ENCODE results near the gene ST6GALNAC1. TPM values are rescaled to one million over a fixed set of nuclear protein-coding genes. Genes with fewer than 3 reads are reported as not detected.

The ST6GALNAC1 gene
- total and polyA plus RNA-seq, 2 of the 8 experiments (the other 6 are each of a cell fraction or from before 2014, with no cell fraction given), result not detected

DNA sequence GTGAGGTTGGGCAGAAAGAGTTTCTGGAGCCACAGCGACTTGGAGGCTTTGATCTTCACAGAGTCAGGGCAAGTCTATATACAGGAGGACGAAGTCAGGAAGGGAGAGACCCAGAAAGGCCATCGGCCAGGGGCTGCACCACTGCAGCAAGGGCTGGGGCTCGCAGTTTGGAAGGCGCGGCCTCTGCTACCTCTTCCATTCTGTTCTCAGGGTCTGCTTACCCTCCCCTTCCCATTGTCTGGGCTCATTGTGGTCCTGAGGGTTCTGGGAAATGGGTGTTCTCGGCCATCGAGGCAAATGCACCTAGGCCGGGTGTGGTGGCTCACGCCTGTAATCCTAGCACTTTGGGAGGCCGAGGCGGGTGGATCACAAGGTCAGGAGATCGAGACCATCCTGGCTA is 16.0 kb downstream of the ST6GALNAC1 start:
- Histone ChIP-seq H3K36me3 (ENCODE audit: control insufficient read depth in 2 of 4, insufficient read depth in 4 of 4, low read length in 3 of 4) (no peaks in the 10 kb centered on the region), H3K9me3 (ENCODE audit: insufficient read depth in 2 of 2, low read depth in 1 of 2, low read length in 1 of 2) (no peaks in the 10 kb centered on the region), H3K79me2 (ENCODE audit: control insufficient read depth in 1 of 2, insufficient read depth in 2 of 2, low read length in 2 of 2) (no peaks in the 10 kb centered on the region), H2BK15ac (ENCODE audit: low read length) (no peak overlapping the region), H3K79me1 (ENCODE audit: low read depth, low read length) (no peaks in the 10 kb centered on the region), H3K4me2 (ENCODE audit: insufficient read depth in 1 of 2, low read depth in 2 of 2, low read length in 2 of 2) (no peak overlapping the region), H4K20me1 (replicated peaks in 1 of 2; ENCODE audit: control insufficient read depth in 1 of 2, insufficient read depth in 2 of 2, low read length in 2 of 2) (peaks cover 0 to 2% of the 10 kb centered on the region in 2 experiments), H3K4me3 (ENCODE audit: extremely low read depth in 1 of 4, insufficient read depth in 2 of 4, low read depth in 3 of 4, low read length in 4 of 4) (no peak overlapping the region), H2BK20ac (ENCODE audit: low read length) (no peak overlapping the region), H3K23me2 (ENCODE audit: low read depth, low read length) (no peaks in the 10 kb centered on the region), H4K8ac (ENCODE audit: extremely low read depth, insufficient read depth, low read length) (no peak overlapping the region), H3K4me1 (replicated peaks in 1 of 4; ENCODE audit: control insufficient read depth in 3 of 4, insufficient read depth in 4 of 4, low read length in 3 of 4) (peaks cover 0 to 6% (median 1%) of the 10 kb centered on the region in 4 experiments; a peak in 3 of 7 replicates), H2BK5ac (ENCODE audit: low read depth, low read length) (no peak overlapping the region), H3K27ac (ENCODE audit: low read depth, low read length) (no peak overlapping the region), H3K9ac (replicated peaks in 1 of 4; ENCODE audit: extremely low read depth in 1 of 4, low read depth in 3 of 4, low read length in 3 of 4) (no peak overlapping the region), H4K91ac (replicated peaks; ENCODE audit: insufficient read length, low read length) (no peak overlapping the region), H3K56ac (replicated peaks; ENCODE audit: insufficient read length, low read depth, low read length) (no peak overlapping the region), H3K18ac (ENCODE audit: extremely low read depth, low read length) (no peak overlapping the region), H3K27me3 (replicated peaks in 1 of 4; ENCODE audit: control insufficient read depth in 3 of 4, extremely low read depth in 1 of 4, insufficient read depth in 3 of 4, low read length in 3 of 4) (no peaks in the 10 kb centered on the region), H3K4ac (replicated peaks; ENCODE audit: insufficient read length, low read depth, low read length) (no peak overlapping the region), H2AK5ac (ENCODE audit: low read depth, low read length) (no peak overlapping the region), H2BK120ac (replicated peaks; ENCODE audit: low read depth, low read length) (no peak overlapping the region), H2AFZ (ENCODE audit: low read length) (no peak overlapping the region), H3K14ac (ENCODE audit: insufficient read length) (no peak overlapping the region), H4K5ac (ENCODE audit: insufficient read length, low read depth, low read length) (no peak overlapping the region), H2BK12ac (ENCODE audit: low read depth, low read length) (no peak overlapping the region), H3K23ac (ENCODE audit: insufficient read length) (no peak overlapping the region)
- POLR2A ChIA-PET (ENCODE audit: partially characterized antibody), result no interaction called here
- FAIRE-seq (no peak), DNase-seq (ENCODE audit: low read depth in 1 of 2, low spot score in 2 of 2) (no peak)
- CTCF ChIA-PET (ENCODE audit: partially characterized antibody), result interaction anchor here (0.7 to 6.9 kb wide), 4 partner anchors 9 to 55 kb away, joined by 3 to 58 read pairs (median 4); no protein-coding TSS in a partner anchor
- 94% methylated on average over 11 of the region's 13 CpGs; no CpG with 5 or more reads in 1 of the 2 experiments for WGBS, 2 experiments (ENCODE audit: extremely low coverage in 1 of 2, insufficient coverage in 1 of 2, insufficient read length in 1 of 2, insufficient replicate concordance in 2 of 2, low coverage in 1 of 2, low lambda C conversion rate in 2 of 2, missing lambda C conversion rate in 1 of 2)
- no peak for TF ChIP-seq RAD21 (IDR thresholded peaks at IDR 0.05 in 1 of 2, conservative IDR thresholded peaks at IDR 0.05 in 1 of 2; ENCODE audit: low read depth in 2 of 2, low read length in 2 of 2)
- no peak for TF ChIP-seq POLR2A (IDR thresholded peaks at IDR 0.05; ENCODE audit: control extremely low read depth in 1 of 2, low read depth in 2 of 2, low read length in 2 of 2)
- TF ChIP-seq GTF2F1 (IDR thresholded peaks at IDR 0.05; ENCODE audit: borderline replicate concordance, low read depth, low read length), result no peak
- no peak for TF ChIP-seq CBX5 (IDR thresholded peaks at IDR 0.05; ENCODE audit: low read depth, low read length)
